Measurements from ENCODE around the gene TBC1D14.

DNA sequence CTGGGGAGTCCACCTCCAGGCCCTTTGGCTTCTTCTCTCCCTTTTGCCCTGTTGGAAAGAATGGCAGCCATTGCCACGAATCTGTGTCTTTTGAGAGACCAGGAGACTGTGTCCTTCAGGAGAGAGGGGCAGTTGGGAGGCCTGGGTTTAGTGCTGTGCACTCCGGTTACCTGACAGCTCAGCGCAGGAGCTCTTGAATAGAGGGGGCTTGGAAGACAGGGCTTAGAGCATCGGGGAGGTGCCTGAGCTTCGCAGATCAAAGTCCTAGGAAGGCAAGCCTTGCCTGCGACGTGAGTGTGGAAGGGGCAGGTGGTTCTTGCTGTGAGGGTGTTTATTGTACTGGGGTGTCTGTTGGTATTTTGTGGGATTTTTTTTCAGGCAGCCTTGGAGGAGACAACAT, 91.6 kb downstream of the TBC1D14 start:
- TF ChIP-seq, protein P1, sequence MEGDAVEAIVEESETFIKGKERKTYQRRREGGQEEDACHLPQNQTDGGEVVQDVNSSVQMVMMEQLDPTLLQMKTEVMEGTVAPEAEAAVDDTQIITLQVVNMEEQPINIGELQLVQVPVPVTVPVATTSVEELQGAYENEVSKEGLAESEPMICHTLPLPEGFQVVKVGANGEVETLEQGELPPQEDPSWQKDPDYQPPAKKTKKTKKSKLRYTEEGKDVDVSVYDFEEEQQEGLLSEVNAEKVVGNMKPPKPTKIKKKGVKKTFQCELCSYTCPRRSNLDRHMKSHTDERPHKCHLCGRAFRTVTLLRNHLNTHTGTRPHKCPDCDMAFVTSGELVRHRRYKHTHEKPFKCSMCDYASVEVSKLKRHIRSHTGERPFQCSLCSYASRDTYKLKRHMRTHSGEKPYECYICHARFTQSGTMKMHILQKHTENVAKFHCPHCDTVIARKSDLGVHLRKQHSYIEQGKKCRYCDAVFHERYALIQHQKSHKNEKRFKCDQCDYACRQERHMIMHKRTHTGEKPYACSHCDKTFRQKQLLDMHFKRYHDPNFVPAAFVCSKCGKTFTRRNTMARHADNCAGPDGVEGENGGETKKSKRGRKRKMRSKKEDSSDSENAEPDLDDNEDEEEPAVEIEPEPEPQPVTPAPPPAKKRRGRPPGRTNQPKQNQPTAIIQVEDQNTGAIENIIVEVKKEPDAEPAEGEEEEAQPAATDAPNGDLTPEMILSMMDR (IDR thresholded peaks at IDR 0.05) = no peak
- no peak for TF ChIP-seq RCOR1 (IDR thresholded peaks at IDR 0.05; ENCODE audit: low read length)
- no peak for TF ChIP-seq RAD21 (IDR thresholded peaks at IDR 0.05; ENCODE audit: low read length)
- no peak for TF ChIP-seq NRF1 (IDR thresholded peaks at IDR 0.05; ENCODE audit: low read depth, low read length)
- no peak for TF ChIP-seq POLR2AphosphoS5 (IDR thresholded peaks at IDR 0.05; ENCODE audit: low read depth, low read length)
- TF ChIP-seq RFX5 (IDR thresholded peaks at IDR 0.05; ENCODE audit: low read length) = no peak
- TF ChIP-seq, protein P2, sequence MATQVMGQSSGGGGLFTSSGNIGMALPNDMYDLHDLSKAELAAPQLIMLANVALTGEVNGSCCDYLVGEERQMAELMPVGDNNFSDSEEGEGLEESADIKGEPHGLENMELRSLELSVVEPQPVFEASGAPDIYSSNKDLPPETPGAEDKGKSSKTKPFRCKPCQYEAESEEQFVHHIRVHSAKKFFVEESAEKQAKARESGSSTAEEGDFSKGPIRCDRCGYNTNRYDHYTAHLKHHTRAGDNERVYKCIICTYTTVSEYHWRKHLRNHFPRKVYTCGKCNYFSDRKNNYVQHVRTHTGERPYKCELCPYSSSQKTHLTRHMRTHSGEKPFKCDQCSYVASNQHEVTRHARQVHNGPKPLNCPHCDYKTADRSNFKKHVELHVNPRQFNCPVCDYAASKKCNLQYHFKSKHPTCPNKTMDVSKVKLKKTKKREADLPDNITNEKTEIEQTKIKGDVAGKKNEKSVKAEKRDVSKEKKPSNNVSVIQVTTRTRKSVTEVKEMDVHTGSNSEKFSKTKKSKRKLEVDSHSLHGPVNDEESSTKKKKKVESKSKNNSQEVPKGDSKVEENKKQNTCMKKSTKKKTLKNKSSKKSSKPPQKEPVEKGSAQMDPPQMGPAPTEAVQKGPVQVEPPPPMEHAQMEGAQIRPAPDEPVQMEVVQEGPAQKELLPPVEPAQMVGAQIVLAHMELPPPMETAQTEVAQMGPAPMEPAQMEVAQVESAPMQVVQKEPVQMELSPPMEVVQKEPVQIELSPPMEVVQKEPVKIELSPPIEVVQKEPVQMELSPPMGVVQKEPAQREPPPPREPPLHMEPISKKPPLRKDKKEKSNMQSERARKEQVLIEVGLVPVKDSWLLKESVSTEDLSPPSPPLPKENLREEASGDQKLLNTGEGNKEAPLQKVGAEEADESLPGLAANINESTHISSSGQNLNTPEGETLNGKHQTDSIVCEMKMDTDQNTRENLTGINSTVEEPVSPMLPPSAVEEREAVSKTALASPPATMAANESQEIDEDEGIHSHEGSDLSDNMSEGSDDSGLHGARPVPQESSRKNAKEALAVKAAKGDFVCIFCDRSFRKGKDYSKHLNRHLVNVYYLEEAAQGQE (IDR thresholded peaks at IDR 0.05; ENCODE audit: low read depth, low read length) = no peak
- TF ChIP-seq MXI1 (IDR thresholded peaks at IDR 0.05; ENCODE audit: low read depth, low read length) = no peak
- TF ChIP-seq EP300 (IDR thresholded peaks at IDR 0.05; ENCODE audit: borderline replicate concordance in 1 of 2, low read depth in 1 of 2, low read length in 1 of 2) = no peak
- no peak for TF ChIP-seq YY1 (IDR thresholded peaks at IDR 0.05; ENCODE audit: low read depth)
- TF ChIP-seq, protein P3, sequence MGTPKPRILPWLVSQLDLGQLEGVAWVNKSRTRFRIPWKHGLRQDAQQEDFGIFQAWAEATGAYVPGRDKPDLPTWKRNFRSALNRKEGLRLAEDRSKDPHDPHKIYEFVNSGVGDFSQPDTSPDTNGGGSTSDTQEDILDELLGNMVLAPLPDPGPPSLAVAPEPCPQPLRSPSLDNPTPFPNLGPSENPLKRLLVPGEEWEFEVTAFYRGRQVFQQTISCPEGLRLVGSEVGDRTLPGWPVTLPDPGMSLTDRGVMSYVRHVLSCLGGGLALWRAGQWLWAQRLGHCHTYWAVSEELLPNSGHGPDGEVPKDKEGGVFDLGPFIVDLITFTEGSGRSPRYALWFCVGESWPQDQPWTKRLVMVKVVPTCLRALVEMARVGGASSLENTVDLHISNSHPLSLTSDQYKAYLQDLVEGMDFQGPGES (IDR thresholded peaks at IDR 0.05; ENCODE audit: low read depth, low read length) = no peak
- TF ChIP-seq SMC3 (IDR thresholded peaks at IDR 0.05; ENCODE audit: low read depth, low read length) = no peak
- TF ChIP-seq, protein P4, sequence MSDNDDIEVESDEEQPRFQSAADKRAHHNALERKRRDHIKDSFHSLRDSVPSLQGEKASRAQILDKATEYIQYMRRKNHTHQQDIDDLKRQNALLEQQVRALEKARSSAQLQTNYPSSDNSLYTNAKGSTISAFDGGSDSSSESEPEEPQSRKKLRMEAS (IDR thresholded peaks at IDR 0.05; ENCODE audit: low read depth) = no peak
- no peak for TF ChIP-seq TAF1 (IDR thresholded peaks at IDR 0.05; ENCODE audit: borderline replicate concordance, low read depth, low read length)
